Smooth muscle cell (in vitro differentiated cells): ENCODE measurements around the gene BEND5. TPM values are rescaled to one million over a fixed set of nuclear protein-coding genes. Genes with fewer than 3 reads are reported as not detected.

ENCODE experiments used
- DNase-seq: peaks from one replicate; lab custom pipeline; 2025; ENCODE audit not compliant: unreplicated experiment; lab: John Stamatoyannopoulos, UW
- H2AFZ ChIP-seq: fragments of 200-600 bp; sonication (generic); 2 replicates; pipeline ENCODE4 v1.6.0; 2016; ENCODE audit warnings: antibody characterized with exemption, low read depth, mild to moderate bottlenecking
- H3F3A ChIP-seq: fragments of 200-600 bp; sonication (generic); 2 replicates; pipeline ENCODE4 v1.6.0; 2017; ENCODE audit warnings: antibody characterized with exemption, low read depth
- H3K27ac ChIP-seq: fragments of 200-600 bp; sonication (generic); 2 replicates; pipeline ENCODE4 v1.5.1; 2016; ENCODE audit warnings: low read depth, mild to moderate bottlenecking
- H3K27me3 ChIP-seq: fragments of 200-600 bp; sonication (generic); 2 replicates; pipeline ENCODE4 v1.6.1; 2016; ENCODE audit warnings: low read depth, mild to moderate bottlenecking
- H3K36me3 ChIP-seq: fragments of 200-600 bp; sonication (generic); 2 replicates; pipeline ENCODE4 v1.5.1; 2016; ENCODE audit warnings: low read depth
- H3K4me1 ChIP-seq: fragments of 200-600 bp; sonication (generic); 2 replicates; pipeline ENCODE4 v1.5.1; 2016; ENCODE audit warnings: low read depth
- H3K4me2 ChIP-seq: fragments of 200-600 bp; sonication (generic); 2 replicates; pipeline ENCODE4 v1.6.0; 2016; ENCODE audit warnings: mild to moderate bottlenecking
- H3K4me3 ChIP-seq: fragments of 200-600 bp; sonication (generic); 2 replicates; pipeline ENCODE4 v1.5.1; 2016; ENCODE audit warnings: mild to moderate bottlenecking
- H3K79me2 ChIP-seq: fragments of 200-600 bp; sonication (generic); 2 replicates; pipeline ENCODE4 v1.6.0; 2016; ENCODE audit warnings: low read depth, mild to moderate bottlenecking
- H3K9ac ChIP-seq: fragments of 200-600 bp; sonication (generic); 2 replicates; pipeline ENCODE4 v1.6.0; 2016; ENCODE audit warnings: low read depth
- H3K9me3 ChIP-seq: fragments of 200-600 bp; sonication (generic); replicated peaks from 2 replicates; pipeline ENCODE4 v1.5.1; 2016; ENCODE audit warnings: low read depth
- H4K20me1 ChIP-seq: fragments of 200-600 bp; sonication (generic); 2 replicates; pipeline ENCODE4 v1.6.0; 2016; ENCODE audit warnings: low read depth
- CTCF ChIP-seq: fragments of 200-600 bp; sonication (generic); IDR thresholded peaks from 2 replicates; pipeline ENCODE4 v1.5.1; 2017; ENCODE audit warnings: borderline replicate concordance, mild to moderate bottlenecking, antibody characterized with exemption; ENCODE audit not compliant: insufficient read depth, poor library complexity, severe bottlenecking
- WGBS: methylation state at CpG from one replicate; pipeline ENCODE4 v1.1.7; 2016; ENCODE audit warnings: low lambda C conversion rate; 5-methylcytosine and 5-hydroxymethylcytosine counted together
- polyA plus RNA-seq: library from polyadenylated mRNA; unstranded; fragments of >200 nt; fragmentation: Nextera tagmentation; extraction: Ambion mirVana; gene quantifications from 2 replicates; pipeline ENCODE4 v1.2.1, GENCODE V29; 2016
- total RNA-seq: library from RNA; depleted of rRNA; stranded (reverse); fragments of >200 nt; gene quantifications from 2 replicates; pipeline ENCODE4 v1.2.3, GENCODE V29; 2014

The BEND5 gene
- total and polyA plus RNA-seq, 2 experiments from 2014 or later: 4.0 to 10.7 TPM

DNA sequence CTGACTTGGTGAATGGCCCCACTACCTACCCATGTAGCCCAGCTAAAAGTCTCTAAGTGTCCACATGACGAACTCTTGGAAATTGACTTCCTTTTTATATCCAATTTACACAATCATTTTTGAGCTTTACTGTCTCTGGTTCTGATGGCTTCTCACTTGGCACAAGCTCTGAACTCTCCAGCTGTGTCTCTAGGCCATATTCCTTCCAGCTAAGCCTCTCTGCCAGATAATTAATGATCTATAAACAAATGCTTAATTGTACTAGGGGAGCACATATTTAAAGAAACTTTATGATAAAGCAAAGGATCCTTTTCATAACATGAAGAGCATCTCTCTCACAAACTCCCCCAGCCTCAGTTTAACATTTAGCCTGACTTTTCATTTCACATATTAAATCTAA is 16.3 kb upstream of the BEND5 start:
- 90% methylated on average over 1 of the region's 1 CpG for WGBS
- H4K20me1 ChIP-seq: no peaks in the 10 kb centered on the region
- H3K4me1 ChIP-seq: no peaks in the 10 kb centered on the region
- no peak overlapping the region for H3K4me3 ChIP-seq
- H3K9ac ChIP-seq: no peak overlapping the region
- no peaks in the 10 kb centered on the region for H3K36me3 ChIP-seq
- peaks cover 3% of the 10 kb centered on the region for H3K27me3 ChIP-seq
- no peak overlapping the region for H3K27ac ChIP-seq
- no peak for DNase-seq
- no peaks in the 10 kb centered on the region for H3K79me2 ChIP-seq
- TF ChIP-seq CTCF: no peak
- no peak overlapping the region for H3K4me2 ChIP-seq
- no peak overlapping the region for H2AFZ ChIP-seq
- no peaks in the 10 kb centered on the region for H3F3A ChIP-seq
- H3K9me3 ChIP-seq: no peaks in the 10 kb centered on the region

DNA sequence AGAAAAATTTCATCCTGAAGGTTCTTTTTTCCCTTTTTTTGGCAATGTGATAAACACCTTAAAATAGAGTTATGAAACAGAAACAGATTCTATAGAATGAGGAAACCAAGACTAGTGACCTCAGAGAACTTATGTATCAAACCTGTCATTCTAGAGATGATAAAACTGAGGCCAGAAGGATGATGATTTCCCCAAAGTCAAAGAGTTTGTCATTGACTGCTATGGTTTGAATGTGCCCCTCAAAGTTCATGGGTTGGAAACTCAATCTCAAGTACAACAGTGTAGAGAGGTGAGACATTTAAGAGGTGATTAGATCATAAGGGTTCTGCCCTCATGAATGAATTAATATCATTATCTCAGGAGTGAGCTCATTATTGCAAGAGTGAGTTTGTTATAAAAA is 13.7 kb upstream of the BEND5 start:
- H3K79me2 ChIP-seq: no peaks in the 10 kb centered on the region
- H3K27me3 ChIP-seq: peaks cover 3% of the 10 kb centered on the region
- no peaks in the 10 kb centered on the region for H3K9me3 ChIP-seq
- no peaks in the 10 kb centered on the region for H3F3A ChIP-seq
- DNase-seq: no peak
- H2AFZ ChIP-seq: no peak overlapping the region
- H3K4me1 ChIP-seq: no peaks in the 10 kb centered on the region
- H3K4me3 ChIP-seq: no peak overlapping the region
- no peaks in the 10 kb centered on the region for H3K36me3 ChIP-seq
- H3K4me2 ChIP-seq: no peak overlapping the region
- H4K20me1 ChIP-seq: no peaks in the 10 kb centered on the region
- no peak for TF ChIP-seq CTCF
- H3K27ac ChIP-seq: no peak overlapping the region
- no peak overlapping the region for H3K9ac ChIP-seq

DNA sequence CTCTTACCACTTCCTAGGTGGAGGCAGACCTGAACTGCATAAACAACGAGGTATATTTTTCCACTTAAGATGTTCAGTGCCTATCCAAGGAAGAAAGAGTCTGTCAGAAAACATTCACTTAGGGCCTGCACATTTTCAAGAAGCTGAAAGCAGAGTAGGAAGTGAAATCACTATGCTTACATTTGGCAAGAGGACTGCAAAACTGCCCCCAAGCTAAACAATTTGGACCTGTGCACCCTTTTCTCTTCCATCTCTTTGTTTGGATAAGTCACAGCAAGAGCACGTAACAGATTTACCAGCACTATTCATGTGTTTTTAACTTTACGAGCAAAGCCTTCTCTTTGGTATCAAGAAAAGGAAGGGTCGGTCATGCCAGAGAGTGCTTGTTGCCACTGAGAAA is 13.2 kb upstream of the BEND5 start:
- Histone ChIP-seq H2AFZ (no peak overlapping the region), H3K36me3 (no peaks in the 10 kb centered on the region), H3K4me3 (no peak overlapping the region), H3K9me3 (no peaks in the 10 kb centered on the region), H4K20me1 (no peaks in the 10 kb centered on the region), H3K4me2 (no peak overlapping the region), H3F3A (no peaks in the 10 kb centered on the region), H3K79me2 (no peaks in the 10 kb centered on the region), H3K9ac (no peak overlapping the region), H3K4me1 (no peaks in the 10 kb centered on the region), H3K27ac (no peak overlapping the region), H3K27me3 (peaks cover 3% of the 10 kb centered on the region)
- WGBS: 75% methylated on average over 4 of the region's 4 CpGs
- TF ChIP-seq CTCF: no peak
- no peak for DNase-seq

GRCh38 chr1:48785869-48786268 is 9.2 kb upstream of the BEND5 start:
- Histone ChIP-seq H3K79me2 (no peaks in the 10 kb centered on the region), H4K20me1 (no peaks in the 10 kb centered on the region), H3K4me2 (no peak overlapping the region), H3K4me1 (no peaks in the 10 kb centered on the region), H2AFZ (no peak overlapping the region), H3K4me3 (no peak overlapping the region), H3K9ac (no peak overlapping the region), H3F3A (no peaks in the 10 kb centered on the region), H3K27ac (no peak overlapping the region), H3K27me3 (peaks cover 5% of the 10 kb centered on the region), H3K9me3 (no peaks in the 10 kb centered on the region), H3K36me3 (no peaks in the 10 kb centered on the region)
- no peak for DNase-seq
- WGBS: 71% methylated on average over 1 of the region's 1 CpG
- no peak for TF ChIP-seq CTCF
